Measurements from ENCODE around the gene PACRG.
A peak's percentile ranks its signal among the peaks of the same experiment; 100 is the strongest.

Gene PACRG

DNA sequence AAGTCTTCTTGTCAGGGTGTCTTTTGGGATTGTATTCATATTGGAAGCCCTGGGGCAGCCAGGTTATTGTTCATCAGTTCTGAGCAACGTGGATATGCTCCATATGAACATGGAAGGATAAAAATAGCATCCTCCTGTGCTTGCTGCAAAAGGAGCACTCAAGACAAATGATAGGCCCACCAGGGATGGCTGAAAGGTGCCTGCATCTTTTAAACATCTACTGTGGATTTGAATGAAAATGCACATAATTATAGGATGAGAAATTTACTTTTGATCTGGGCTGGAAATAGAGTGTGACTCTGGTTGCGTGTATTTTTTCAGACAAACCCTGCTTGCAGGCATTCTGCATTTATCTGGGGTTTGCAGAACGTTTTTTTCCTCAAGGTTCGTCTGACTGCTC is 299.1 kb downstream of the PACRG start:
- no peak for DNase-seq

DNA sequence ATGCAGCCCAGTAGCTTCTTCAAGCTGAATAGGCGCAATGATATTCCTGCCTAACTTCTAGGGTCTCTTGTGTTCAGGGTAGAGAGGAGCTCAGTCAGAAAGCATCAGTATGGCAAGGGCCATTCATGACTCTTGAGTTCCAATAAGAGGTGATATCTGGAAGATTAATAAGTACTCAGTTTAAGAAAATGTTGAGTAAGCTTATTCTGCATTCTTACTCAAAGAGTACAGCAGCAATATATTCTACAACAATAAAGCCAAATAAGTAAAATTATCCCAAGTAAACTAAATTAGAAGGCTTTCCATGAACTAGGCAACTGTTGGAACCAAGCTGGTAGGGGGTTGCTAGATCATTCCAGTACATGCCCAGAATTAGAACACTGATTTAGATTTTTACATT is 303.2 kb downstream of the PACRG start:
- no peak for DNase-seq

DNA sequence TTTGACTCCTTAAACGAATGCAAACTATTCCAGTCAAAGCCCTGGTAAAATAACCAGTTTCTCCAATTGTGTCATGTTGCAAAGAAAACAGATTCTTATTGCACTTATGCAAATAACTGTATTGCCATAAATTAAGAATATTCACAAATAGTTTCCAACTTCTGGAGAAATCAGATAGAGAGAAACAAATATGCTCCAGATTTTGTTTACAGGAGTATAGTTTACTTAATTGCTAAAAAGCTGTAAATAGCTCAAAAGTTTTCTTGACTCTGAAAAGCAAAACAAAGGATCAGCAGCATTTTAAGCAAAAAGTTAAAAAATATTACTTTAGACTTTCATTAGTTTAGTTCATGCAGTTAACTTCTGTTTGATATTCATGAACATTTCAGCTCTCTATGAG is 304.2 kb downstream of the PACRG start:
- DNase-seq = no peak

DNA sequence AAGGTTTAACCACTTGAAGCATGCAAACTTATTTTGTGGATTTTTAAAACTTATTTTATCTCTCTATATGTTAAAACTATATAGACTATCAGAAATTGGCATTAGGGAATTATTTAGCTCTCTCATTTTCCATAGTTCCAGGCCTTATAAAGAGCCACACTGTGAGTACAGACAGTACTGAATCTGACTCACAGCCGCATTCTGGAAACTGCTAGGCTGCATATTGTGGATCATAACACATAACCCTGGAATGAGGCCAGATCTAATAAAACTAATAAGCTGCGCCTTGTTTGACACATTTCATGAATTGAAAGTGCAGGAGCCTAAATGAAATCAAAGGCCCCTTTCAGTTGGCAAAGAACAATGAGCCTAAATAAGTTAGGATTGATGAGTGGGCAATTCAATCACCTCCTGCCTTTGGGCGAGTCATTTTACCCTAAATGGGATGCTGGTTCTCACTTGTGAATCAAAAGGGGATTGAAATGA is 308.4 kb downstream of the PACRG start:
- DNase-seq = peak; percentile 33

DNA sequence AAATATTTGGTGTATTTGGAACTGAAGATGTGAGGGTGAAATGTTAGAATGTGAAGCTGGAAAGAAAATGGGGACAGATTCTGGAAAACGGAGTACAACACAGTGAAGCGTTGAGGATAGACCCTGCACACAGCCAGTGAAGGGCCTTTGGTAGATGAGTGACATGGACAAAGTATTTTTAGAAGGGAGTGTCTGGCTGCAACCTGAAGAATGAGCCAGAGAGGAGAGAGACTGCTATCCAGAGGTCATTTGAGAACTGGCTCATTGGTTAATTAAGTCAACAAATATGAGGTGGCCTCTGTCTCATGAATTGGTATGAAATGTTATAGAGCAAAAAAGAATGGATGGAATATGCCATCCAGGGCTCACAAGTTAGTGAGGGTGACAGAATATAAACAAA is 310.5 kb downstream of the PACRG start:
- no peak for DNase-seq

DNA sequence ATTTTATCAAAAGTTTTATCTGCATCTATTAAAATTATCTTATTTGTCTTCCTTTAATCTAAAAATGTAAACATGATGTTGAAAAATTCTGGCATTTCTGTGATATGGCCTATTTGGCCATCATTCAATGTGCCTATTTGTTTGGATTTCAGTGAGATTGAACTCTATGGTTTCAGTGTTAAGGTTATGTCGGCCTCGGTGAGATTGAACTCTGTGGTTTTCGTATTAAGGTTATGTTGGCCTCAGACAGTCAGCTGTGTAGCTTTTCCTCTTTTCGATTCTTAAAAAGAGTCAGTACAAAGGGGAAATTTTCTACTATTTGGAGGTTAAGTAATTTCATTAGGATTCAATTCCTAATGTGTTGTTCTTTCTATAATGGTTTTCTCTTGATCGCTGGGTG is 320.6 kb downstream of the PACRG start:
- no peak for DNase-seq

DNA sequence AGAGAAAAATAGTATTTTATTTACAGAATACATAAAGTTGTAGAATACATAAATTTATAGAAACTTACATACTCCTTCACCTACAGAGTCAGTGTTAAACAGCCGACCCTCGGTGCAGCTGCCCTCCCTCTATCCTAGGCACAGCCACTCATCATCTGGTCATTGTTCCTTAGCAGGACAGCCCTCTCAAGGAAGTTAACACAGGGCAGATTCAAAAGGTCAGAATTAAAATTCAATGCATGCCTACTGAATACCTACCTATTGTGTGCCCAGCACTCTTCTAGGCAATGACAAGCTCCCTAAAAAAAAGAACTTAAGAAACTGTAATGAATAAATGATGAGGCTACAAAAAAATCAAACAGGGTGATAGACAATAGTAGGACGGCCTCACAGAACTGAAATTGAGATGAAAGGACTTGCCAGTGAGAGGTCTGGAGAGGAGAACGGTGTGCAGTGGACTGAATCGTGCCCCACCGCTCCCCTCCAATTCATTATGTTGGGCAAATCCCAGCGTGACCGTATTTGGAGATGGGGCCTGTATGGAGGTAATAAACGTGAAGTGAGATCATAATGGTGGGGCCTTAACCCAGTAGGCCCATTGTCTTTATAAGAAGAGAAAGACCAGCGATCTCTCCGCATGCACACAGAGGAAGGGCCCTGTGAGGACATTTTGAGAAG is 326.0 kb downstream of the PACRG start:
- no peak for DNase-seq

DNA sequence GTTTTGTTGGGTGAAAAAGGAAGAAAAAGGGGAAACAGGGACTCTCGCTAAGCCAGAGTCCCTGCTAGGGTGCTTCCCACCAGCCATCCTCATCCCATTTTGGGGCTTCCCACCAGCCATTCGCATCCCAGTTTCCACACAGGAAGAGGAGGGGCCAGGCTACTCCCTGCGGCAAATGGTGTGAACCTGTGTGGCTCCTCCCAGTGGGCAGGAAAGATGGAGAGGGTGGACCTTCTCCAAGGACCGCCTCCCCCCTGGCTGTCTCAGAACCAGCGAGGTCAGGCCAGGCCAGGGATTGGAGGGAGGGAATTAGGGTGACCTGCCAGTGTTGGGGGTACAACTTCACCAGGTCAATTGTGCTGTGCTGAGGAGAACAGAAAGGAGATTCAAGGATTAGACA is 326.9 kb downstream of the PACRG start:
- no peak for DNase-seq

DNA sequence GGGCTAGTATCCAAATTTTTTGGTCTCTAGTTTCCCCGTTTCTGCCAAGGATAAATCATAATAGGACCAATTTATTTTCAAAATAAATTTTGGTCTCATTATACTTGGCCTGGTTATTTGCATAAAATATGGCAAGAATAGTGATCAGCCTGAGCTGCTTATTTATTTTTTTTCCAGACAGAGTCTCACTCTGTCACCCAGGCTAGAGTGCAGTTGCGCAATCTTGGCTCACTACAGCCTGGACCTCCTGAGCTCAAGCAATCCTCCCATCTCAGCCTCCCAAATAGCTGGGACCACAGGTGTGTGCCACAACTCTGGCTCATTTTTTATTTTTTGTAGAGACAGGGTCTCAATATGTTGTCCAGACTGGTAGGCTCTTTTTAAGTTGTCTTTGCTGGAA is 329.5 kb downstream of the PACRG start:
- no peak for DNase-seq

DNA sequence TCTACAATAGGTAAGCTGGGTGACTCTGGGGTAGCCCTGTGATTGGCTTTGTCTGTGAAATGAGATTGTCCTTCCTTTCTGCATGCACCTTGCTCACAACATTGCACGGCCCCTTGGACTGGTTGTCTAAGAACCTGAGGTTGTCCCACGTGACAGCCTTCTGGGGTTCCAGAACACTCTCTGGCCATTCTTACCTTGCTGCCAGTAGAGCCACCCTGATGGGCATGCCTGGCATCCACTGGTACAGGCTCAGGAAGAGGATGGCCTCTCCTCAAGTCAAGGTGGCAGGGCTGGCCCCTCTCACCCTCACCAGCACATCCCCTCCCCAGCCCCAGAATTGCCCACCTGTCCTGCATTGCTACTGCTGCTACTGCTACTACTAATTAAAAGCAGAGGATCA is 335.0 kb downstream of the PACRG start:
- no peak for DNase-seq

DNA sequence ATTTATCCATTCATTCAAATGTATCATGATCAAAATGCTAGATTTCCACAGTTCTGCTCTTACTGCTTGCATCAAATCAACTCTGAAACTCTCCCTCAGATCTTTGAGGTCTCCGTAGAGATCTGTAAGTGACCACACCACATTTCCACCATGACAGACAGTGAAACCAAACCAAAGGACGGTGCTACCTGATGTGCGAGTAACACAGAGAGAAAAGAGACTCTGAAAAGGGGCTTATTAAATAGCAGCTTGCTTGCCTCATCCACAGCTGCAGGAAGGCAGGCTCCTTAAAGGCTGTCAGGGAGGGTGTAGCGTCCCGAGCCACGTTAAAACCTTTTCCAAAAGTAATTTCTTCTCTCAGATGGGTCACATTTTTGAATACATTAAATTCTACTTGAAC is 335.8 kb downstream of the PACRG start:
- DNase-seq = no peak

DNA sequence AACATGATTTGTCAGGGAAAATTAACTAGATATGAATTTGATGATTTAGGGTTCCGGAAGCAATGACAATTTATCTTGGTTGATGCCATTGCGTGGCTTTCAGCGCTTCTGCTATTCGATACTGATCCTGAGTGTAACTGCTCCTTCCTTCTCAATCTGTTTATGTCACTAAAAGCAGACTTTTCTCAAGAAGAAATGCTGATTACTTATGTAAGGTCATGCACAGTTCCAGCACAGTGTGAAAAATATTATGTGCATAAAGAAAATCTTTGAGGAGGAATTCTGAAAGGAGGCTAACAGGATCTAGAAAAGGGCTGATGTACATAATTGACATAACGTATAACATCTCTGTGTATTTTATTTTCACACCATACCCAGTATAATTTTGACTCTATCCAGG is 336.6 kb downstream of the PACRG start:
- DNase-seq = no peak

DNA sequence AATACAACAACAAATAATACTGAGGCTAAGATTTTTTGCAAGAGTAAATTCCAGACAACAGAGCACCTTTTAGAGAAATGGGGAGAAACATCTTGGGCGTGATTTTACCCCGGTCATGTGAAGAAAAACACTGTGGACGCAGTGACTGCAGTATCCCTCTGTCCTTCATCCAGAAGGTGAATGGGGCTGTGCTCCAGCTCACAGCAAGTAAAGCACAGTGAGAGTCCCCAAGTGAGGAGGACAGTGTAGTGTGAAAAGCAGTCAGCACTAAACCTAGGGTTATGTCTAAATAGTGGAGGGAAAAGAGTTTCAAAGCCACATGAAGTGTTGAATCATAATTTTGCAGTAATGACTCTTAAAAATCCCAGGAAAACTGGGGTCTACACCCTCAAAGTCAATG is 338.4 kb downstream of the PACRG start:
- no peak for DNase-seq

DNA sequence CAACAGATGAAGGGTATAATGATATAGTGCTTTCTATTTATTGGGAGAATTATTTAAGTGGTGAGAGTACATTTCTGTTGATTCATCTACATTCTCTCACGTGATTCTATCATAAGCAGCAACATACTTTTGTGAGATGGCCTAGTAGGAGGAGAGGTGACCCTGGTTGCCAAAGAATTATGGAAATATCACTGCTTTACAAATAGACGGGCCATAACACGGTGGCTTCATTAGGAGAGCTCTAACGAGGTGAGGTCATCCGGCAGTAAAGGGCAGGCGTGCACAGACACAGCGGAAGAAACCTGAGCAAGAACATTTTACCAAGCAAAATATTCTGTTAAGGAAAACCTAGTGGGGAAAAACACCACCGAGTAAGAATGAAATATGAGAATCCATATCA is 349.4 kb downstream of the PACRG start:
- no peak for DNase-seq

DNA sequence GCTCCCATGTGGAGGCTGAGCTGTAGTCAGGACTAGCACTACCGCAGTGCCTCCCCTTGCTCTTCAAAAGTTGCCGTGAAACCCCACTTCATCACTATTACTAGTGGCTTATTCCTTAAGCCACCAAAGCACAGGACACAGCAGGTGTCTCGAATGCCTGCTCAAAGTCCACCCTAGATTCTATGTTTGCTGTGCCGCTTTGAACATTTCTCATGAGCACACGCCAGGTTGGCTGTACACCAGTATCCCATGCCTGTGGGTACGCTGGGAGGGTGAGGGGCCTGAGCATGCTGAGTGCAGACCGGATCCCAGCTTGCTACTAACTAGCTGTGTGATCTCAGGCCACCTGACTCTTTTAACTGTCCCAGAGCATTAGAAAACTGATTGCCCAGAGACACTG is 350.9 kb downstream of the PACRG start:
- DNase-seq = no peak

DNA sequence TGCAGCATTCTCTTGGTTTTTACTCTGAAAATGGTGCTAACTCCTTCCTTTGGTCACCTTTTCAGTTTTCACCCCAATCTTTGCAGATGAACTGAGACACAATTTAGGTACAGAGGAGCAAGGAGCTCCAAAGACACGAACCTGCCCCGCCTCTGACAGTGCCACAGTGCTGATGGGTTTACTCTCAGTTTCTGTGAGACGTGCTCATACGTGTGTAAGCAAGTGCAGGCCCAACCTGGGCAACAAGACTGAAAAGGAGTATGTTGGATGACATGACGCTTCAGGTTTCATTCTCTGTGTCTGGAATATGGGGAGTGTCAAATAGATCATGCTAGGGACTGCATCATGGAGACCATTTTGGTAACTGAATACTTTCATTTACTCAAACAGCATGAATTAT is 352.5 kb downstream of the PACRG start:
- DNase-seq = no peak

DNA sequence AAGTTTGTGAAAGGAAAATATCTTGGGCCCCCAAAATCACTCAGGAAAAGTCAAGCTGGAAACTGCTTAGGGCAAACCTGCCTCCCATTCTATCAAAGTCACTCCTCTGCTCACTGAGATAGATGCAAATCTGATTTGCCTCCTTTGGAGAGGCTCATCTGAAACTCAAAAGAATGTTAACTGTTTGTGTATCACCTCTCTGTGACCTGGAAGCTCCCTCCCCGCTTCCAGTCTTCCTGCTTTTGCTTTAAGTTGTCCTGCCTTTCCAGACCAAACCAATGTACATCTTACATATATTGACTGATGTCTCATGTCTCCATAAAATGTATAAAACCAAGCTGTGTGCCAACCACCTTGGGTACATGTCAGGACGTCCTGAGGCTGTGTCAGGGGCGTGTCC is 355.4 kb downstream of the PACRG start:
- no peak for DNase-seq

DNA sequence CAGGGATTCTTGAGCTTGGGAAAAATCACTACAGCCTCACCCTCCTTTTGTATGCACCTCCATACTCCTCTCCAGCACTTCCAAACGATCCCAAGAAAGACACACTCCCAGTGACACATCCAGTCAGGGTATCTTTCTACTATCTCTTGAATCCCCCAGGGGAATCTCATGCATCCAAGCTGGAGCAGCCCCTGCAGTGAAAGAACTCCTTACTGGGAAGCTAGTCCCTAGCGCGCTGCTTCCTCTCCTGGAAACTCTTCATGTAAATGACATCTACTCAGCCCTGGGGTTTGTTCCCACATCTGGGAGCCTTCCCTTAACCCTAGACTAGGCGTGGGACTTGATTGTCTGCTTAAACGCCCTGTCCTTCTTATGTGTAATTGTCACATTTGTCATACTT is 357.7 kb downstream of the PACRG start:
- no peak for DNase-seq

DNA sequence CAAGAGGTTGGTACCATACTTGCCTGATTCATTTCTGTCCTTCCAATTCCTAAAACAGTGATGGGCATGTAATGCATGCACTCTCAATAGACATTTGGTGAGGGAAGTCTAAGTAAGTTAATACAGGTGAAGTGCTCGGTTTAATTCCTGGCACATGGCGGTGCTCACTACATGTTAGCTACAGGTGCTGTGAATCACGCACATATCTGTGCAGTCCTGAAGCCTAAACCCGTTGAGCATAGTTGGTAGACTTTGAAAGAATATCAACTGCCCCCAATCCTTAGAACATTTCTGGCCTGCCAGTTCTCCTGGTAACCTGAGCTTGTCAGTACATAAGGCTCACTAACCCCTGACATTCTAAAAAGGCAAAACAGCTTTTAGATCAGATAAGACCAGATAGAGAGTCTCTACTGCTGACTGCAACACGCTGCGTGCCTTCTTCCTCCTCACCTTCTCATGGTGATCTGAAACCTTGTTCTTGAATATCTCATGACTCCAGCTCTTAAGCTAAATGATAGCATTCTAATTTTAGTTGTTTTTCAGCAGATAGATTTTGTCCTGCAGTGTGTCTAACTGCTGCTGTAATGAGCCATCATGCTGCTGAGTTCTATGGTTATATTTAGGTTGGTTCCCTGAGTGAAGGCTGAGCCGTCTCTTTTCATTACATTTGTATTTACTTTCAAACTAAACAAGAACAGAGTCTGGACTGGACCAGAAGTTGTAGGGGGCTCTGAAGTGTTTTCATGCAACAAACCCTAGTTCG is 358.3 kb downstream of the PACRG start:
- no peak for DNase-seq

DNA sequence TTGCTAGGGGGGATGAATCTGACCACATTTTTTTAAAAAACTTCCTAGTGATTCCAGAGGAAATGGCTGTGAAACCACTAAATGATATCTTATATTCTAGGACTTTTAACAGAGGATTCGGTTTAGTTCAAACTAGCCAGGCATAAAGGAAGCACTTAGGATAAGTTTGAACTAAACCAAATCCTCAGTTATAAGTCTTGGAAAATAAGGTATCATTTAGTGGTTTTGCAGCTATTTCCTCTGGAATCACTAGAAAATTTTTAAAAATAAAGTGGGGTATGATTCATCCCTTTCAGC is 358.8 kb downstream of the PACRG start:
- DNase-seq = peak; percentile 68

DNA sequence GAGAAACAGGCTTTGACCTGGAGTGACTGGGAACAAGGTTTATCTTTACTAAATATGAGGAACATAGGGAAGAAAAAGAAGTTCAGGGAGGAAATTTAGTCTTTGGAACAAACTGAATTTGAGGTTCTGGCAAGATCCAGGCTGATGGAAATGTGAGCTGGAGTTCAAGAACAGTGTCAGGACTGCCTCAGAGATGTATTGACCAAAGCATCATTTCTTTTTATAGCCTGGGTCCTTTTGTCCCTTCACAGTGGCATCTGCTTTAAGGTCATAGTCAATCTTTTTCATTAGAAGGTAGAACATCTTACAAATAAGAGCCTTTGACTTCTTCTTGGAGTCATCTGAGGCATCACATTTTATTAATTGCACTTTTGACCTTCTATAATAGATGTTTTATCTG is 360.2 kb downstream of the PACRG start:
- DNase-seq = no peak

DNA sequence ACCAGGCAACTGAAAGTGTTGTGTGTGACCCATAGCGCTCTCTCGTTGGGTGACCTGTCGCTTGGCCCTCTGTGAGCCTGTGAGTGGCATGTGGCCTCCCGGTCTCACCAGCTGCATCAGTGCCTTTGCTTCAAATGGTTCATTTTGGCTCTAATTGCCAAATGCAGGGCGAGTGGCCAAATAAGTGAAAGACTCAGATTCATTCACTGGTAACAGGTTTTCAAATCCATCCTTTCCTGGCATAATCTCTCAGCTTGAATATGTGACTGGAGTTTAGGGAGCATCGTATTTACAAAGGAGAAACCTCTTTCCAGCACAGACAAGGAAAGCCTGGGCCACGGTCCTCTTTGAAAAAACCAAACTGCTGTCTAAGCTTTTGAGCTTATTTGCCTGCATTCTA is 365.1 kb downstream of the PACRG start:
- no peak for DNase-seq

DNA sequence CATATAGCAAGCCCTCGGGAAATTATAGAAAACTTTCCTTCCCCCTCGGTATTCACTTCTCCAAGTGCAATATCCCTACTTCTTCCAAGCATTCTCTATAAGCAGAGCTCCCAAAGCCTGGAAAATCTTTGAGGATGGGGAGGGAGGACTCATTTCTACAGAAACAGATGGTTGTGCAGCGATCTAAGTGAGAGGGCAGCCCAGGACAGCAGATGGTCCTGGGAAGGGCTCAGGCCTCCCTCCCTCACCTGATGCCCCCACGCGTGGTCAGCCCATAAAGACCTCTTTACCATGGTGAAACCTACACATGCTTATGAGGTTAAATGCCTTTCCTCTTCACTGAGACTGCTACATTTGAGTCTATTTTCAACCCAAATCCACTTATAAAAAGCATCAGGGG is 367.1 kb downstream of the PACRG start:
- no peak for DNase-seq

DNA sequence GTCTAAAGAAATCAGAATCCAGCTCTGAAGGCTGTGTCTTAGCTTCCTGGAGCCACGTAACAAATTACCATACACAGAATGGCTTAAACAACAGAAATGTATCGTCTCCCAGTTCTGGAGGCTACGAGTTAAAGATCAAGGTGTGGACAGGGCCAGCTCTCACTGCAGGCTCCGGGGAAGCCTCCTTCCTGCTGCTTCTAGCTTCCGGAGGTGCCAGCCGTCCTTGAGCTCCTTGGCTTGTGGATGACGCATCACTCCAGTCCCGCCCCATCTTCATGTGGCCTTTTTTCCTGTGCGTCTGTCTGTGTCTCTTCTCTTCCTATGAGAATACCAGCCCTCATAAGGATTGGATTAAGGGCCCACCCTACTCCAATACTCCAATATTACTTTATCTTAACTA is 367.6 kb downstream of the PACRG start:
- no peak for DNase-seq

DNA sequence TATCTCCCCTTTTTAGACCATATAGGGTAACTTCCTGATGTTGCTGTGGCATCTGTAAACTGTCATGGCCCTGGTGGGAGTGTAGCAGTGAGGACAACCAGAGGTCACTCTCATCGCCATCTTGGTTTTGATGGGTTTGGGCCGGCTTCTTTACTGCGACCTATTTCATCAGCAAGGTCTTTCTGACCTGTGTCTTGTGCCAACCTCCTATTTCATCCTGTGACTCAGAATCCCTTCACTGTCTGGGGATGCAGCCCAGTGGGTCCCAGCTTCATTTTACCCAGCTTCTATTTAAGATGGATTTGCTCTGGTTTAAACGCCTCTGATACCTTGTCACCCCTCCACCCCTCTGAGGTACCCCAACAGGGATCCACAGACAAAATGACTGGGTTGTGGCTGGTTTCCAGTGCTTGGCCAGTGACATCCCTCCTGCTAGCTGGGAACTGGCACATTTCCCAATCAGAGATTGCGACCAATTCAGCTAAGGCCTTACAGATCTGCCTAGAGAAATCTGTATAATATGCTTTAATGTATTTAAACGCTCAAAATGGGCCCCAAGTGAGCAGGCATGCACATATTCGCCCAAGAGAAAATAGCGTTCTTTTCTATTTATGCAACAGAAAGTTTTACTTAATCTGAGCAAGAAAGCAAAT is 371.2 kb downstream of the PACRG start:
- no peak for DNase-seq

Data from fibroblast of skin of right quadriceps (primary cell).